Glutamatergic neuron (in vitro differentiated cells): Measurements from ENCODE around the gene CROCC2. TPM values are rescaled to one million over a fixed set of nuclear protein-coding genes. Genes with fewer than 3 reads are reported as not detected.
A peak's percentile ranks its signal among the peaks of the same experiment; 100 is the strongest.

Experiments used
- DNase-seq: peaks from one replicate; pipeline ENCODE4 v3.0.0; 2022
- H3K27ac Mint-ChIP-seq: one replicate; pipeline ENCODE4 v1.8.0; 2020; ENCODE audit warnings: mild to moderate bottlenecking, mixed read lengths, inconsistent platforms; ENCODE audit not compliant: unreplicated experiment
- H3K27me3 Mint-ChIP-seq: one replicate; pipeline ENCODE4 v1.8.0; 2020; ENCODE audit warnings: mild to moderate bottlenecking, moderate library complexity, mixed read lengths, inconsistent platforms; ENCODE audit not compliant: unreplicated experiment
- H3K36me3 Mint-ChIP-seq: one replicate; pipeline ENCODE4 v1.8.0; 2020; ENCODE audit warnings: mild to moderate bottlenecking, mixed read lengths, inconsistent platforms; ENCODE audit not compliant: unreplicated experiment
- H3K4me1 Mint-ChIP-seq: one replicate; pipeline ENCODE4 v1.8.0; 2020; ENCODE audit warnings: mild to moderate bottlenecking, low read depth, mixed read lengths, inconsistent platforms; ENCODE audit not compliant: unreplicated experiment
- H3K4me3 Mint-ChIP-seq: one replicate; pipeline ENCODE4 v1.8.0; 2020; ENCODE audit warnings: mild to moderate bottlenecking, mixed read lengths, inconsistent platforms; ENCODE audit not compliant: unreplicated experiment
- H3K9me3 Mint-ChIP-seq: one replicate; pipeline ENCODE4 v1.8.0; 2020; ENCODE audit warnings: mild to moderate bottlenecking, moderate library complexity, mixed read lengths, inconsistent platforms; ENCODE audit not compliant: unreplicated experiment
- CTCF ChIP-seq: fragments of 200-600 bp; sonication (generic); IDR thresholded peaks from one replicate; pipeline ENCODE4 v1.5.0; 2021; ENCODE audit not compliant: partially characterized antibody, unreplicated experiment
- total RNA-seq: library from RNA; stranded (reverse); fragmentation: NEBNext Ultra II Directional; extraction: Animal tissue kit (Norgen Biotek cat#: 25700); gene quantifications from one replicate; pipeline ENCODE4 v1.2.1, GENCODE V29; 2021; ENCODE audit not compliant: unreplicated experiment

Gene CROCC2
- total RNA-seq, 1 donor from 2014 or later: not detected

GRCh38 chr2:240998706-240998994, 92.5 kb downstream of the CROCC2 start:
- Mint-ChIP-seq H3K27ac (no peak overlapping the region), H3K9me3 (peaks cover 3% of the 10 kb centered on the region), H3K36me3 (peaks cover 2% of the 10 kb centered on the region), H3K27me3 (peaks cover 11% of the 10 kb centered on the region), H3K4me1 (peaks cover 2% of the 10 kb centered on the region), H3K4me3 (no peak overlapping the region)
- no peak for DNase-seq
- no peak for TF ChIP-seq CTCF

GRCh38 chr2:240998995-240999791, 93.1 kb downstream of the CROCC2 start:
- DNase-seq: peak; percentile 27
- Mint-ChIP-seq H3K4me3 (peak overlapping the region; percentile 25), H3K27ac (no peak overlapping the region), H3K9me3 (peaks cover 3% of the 10 kb centered on the region), H3K27me3 (peaks cover 11% of the 10 kb centered on the region), H3K36me3 (peaks cover 4% of the 10 kb centered on the region), H3K4me1 (peaks cover 2% of the 10 kb centered on the region)
- no peak for TF ChIP-seq CTCF

GRCh38 chr2:240999873-241000541, 93.9 kb downstream of the CROCC2 start:
- H3K36me3 Mint-ChIP-seq: peaks cover 4% of the 10 kb centered on the region
- DNase-seq: no peak
- H3K9me3 Mint-ChIP-seq: peaks cover 3% of the 10 kb centered on the region
- no peak for TF ChIP-seq CTCF
- H3K27me3 Mint-ChIP-seq: peaks cover 11% of the 10 kb centered on the region
- H3K27ac Mint-ChIP-seq: no peak overlapping the region
- peaks cover 2% of the 10 kb centered on the region for H3K4me1 Mint-ChIP-seq
- peak overlapping the region; percentile 47 for H3K4me3 Mint-ChIP-seq

- Mint-ChIP-seq H3K4me3 (no peak overlapping the region), H3K36me3 (peaks cover 10% of the 10 kb centered on the region), H3K4me1 (peaks cover 2% of the 10 kb centered on the region), H3K27me3 (peaks cover 11% of the 10 kb centered on the region), H3K9me3 (peaks cover 8% of the 10 kb centered on the region), H3K27ac (no peak overlapping the region)
- no peak for DNase-seq
- TF ChIP-seq CTCF: no peak
Measured at GRCh38 chr2:241000831-241001321, 94.7 kb downstream of the CROCC2 start.
